Activated CD4-positive, CD25-positive, alpha-beta regulatory T cell (primary cell): Measurements from ENCODE around the gene HOXC10.

Source experiments
- DNase-seq, 4 experiments: peaks; one replicate each; lab custom pipeline; 2025; lab: John Stamatoyannopoulos, UW

Gene HOXC10

GRCh38 chr12:53950789-53951576 lies 34.0 kb upstream of the HOXC10 start:
- no peak for DNase-seq

GRCh38 chr12:53951577-53952334 lies 33.2 kb upstream of the HOXC10 start:
- no peak for DNase-seq

- no peak for DNase-seq
These were observed 32.6 kb upstream of the HOXC10 start for GRCh38 chr12:53952335-53952694.

- no peak for DNase-seq
These were observed 31.8 kb upstream of the HOXC10 start for GRCh38 chr12:53952871-53953734.

GRCh38 chr12:53953831-53954693 lies 30.9 kb upstream of the HOXC10 start:
- no peak for DNase-seq

- no peak for DNase-seq
These were observed 30.3 kb upstream of the HOXC10 start, which contains the start of gene HOXC12 for GRCh38 chr12:53954694-53955035. HOXC12 (plus strand) TSS chr12:53954903; CDS start chr12:53954930, 27 bp downstream.

- DNase-seq = no peak
These were observed 29.7 kb upstream of the HOXC10 start for GRCh38 chr12:53955036-53955775.

- no peak for DNase-seq
These were observed 29.1 kb upstream of the HOXC10 start for GRCh38 chr12:53955776-53956250.

- DNase-seq = no peak
These were observed 28.6 kb upstream of the HOXC10 start for GRCh38 chr12:53956251-53956887.

- DNase-seq = no peak
These were observed 27.9 kb upstream of the HOXC10 start for GRCh38 chr12:53956914-53957536.

GRCh38 chr12:53958128-53958527 lies 26.8 kb upstream of the HOXC10 start:
- DNase-seq = no peak

- DNase-seq = no peak
These were observed 25.6 kb upstream of the HOXC10 start for GRCh38 chr12:53959314-53959713.

- no peak for DNase-seq
These were observed 24.5 kb upstream of the HOXC10 start for GRCh38 chr12:53960187-53961024.

- DNase-seq = no peak
These were observed 23.8 kb upstream of the HOXC10 start for GRCh38 chr12:53961025-53961761.

GRCh38 chr12:53963005-53963404 lies 21.9 kb upstream of the HOXC10 start:
- DNase-seq = no peak

- DNase-seq = no peak
These were observed 21.3 kb upstream of the HOXC10 start for GRCh38 chr12:53963434-53964314.

- no peak for DNase-seq
These were observed 20.6 kb upstream of the HOXC10 start for GRCh38 chr12:53964315-53964713.
